ENCODE data around the gene SLC29A3. TPM values are rescaled to one million over a fixed set of nuclear protein-coding genes. Genes with fewer than 3 reads are reported as not detected.

The SLC29A3 gene
- total and polyA plus RNA-seq, 10 of the 15 experiments (the other 5 are each of a cell fraction or from before 2014, with no cell fraction given) = 1.5 to 4.0 (median 2.7) TPM

DNA sequence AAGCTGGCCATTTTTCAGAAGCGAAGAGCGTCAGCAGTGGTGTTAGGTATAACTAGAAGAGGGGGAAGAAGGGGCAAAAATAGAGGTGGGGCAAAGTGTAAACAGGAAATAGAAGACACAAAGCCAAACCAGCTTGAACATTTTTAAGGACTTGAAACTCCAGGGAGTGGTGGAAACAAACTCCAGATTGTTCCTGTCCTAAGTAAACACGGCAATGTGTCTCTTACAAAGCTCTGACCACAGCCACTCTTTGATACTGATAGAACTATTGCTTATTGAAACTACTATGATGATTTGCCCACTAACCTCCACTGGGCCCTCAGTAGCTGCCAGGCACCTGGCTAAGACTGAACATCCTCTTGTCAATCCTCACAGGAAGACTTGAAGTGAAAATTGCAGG lies 56.9 kb downstream of the SLC29A3 start:
- no peak overlapping the region for H3K4me2 ChIP-seq (ENCODE audit: control insufficient read depth, insufficient read depth)
- ChIA-PET CTCF (interaction anchor here (0.8 to 17.5 kb wide), 7 partner anchors 8 to 673 kb away, joined by 3 to 359 read pairs (median 6); partner anchors contain the start of gene SLC29A3), SMC1A (ENCODE audit: uncharacterized antibody, unreplicated experiment) (interaction anchor here (0.8 to 18.0 kb wide), 4 partner anchors 11 to 393 kb away, joined by 3 to 249 read pairs (median 7); partner anchors contain the start of gene SLC29A3), RAD21 (ENCODE audit: unreplicated experiment) (interaction anchor here (1.3 to 7.2 kb wide), 5 partner anchors 9 to 67 kb away, joined by 4 to 77 read pairs (median 4); partner anchors contain the start of gene SLC29A3), POLR2A (interaction anchor here (1.0 to 4.5 kb wide), 5 partner anchors 16 to 321 kb away, joined by 3 to 26 read pairs (median 4); partner anchors contain the start of gene SLC29A3)
- peaks cover 61% of the 10 kb centered on the region for H3K4me1 ChIP-seq (ENCODE audit: control insufficient read depth, insufficient read depth, low read length)
- no peak overlapping the region for H2AFZ ChIP-seq (ENCODE audit: control insufficient read depth, low read depth, low read length)
- no TSS peak for BruUV-seq (replicated peaks)
- no peaks in the 10 kb centered on the region for H4K20me1 ChIP-seq (ENCODE audit: control insufficient read depth, insufficient read depth)
- no peaks in the 10 kb centered on the region for H3K36me3 ChIP-seq (ENCODE audit: control insufficient read depth in 2 of 2, insufficient read depth in 2 of 2, low read length in 1 of 2)
- in situ Hi-C loops (cut with MboI) (no loop called here), intact Hi-C loops (cut with micrococcal nuclease; ENCODE audit: unreplicated experiment) (loop anchor here (5.0 kb wide), 1 partner anchor 671 kb away; no protein-coding TSS in a partner anchor)
- 63% methylated on average over 3 of the region's 3 CpGs for WGBS (ENCODE audit: insufficient coverage, insufficient replicate concordance, low lambda C conversion rate, missing lambda C conversion rate)
- no peak overlapping the region for H3K4me3 ChIP-seq
- no peak for DNase-seq (ENCODE audit: low read depth, low spot score)
- no peaks in the 10 kb centered on the region for H3K79me2 ChIP-seq (ENCODE audit: control insufficient read depth, insufficient read depth, low read length)
- FAIRE-seq = no peak
- no peak overlapping the region for H3K9ac ChIP-seq (ENCODE audit: control insufficient read depth, insufficient read depth, low read length)
- H3K9me3 ChIP-seq (replicated peaks; ENCODE audit: control insufficient read depth, insufficient read depth, low read length) = no peaks in the 10 kb centered on the region
- no peak for ATAC-seq
- H3K27me3 ChIP-seq (replicated peaks in 1 of 2; ENCODE audit: control insufficient read depth in 2 of 2, insufficient read depth in 2 of 2, low read length in 1 of 2) = no peaks in the 10 kb centered on the region
- H3K27ac ChIP-seq (ENCODE audit: control insufficient read depth, insufficient read depth) = no peak overlapping the region
- TF ChIP-seq, protein P1, sequence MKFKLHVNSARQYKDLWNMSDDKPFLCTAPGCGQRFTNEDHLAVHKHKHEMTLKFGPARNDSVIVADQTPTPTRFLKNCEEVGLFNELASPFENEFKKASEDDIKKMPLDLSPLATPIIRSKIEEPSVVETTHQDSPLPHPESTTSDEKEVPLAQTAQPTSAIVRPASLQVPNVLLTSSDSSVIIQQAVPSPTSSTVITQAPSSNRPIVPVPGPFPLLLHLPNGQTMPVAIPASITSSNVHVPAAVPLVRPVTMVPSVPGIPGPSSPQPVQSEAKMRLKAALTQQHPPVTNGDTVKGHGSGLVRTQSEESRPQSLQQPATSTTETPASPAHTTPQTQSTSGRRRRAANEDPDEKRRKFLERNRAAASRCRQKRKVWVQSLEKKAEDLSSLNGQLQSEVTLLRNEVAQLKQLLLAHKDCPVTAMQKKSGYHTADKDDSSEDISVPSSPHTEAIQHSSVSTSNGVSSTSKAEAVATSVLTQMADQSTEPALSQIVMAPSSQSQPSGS (IDR thresholded peaks at IDR 0.05; ENCODE audit: low read length) = no peak
- TF ChIP-seq CHD2 (IDR thresholded peaks at IDR 0.05; ENCODE audit: borderline replicate concordance, low read depth, low read length) (no peak), SRF (IDR thresholded peaks at IDR 0.05; ENCODE audit: low read depth in 2 of 2, low read length in 2 of 2) (no peak), IKZF1 (conservative IDR thresholded peaks at IDR 0.05) (no peak), MYB (IDR thresholded peaks at IDR 0.05; ENCODE audit: borderline replicate concordance, low read depth, low read length) (no peak), EZH2 (IDR thresholded peaks at IDR 0.05; ENCODE audit: borderline replicate concordance, control insufficient read depth, low read depth, low read length) (no peak), ZNF207 (IDR thresholded peaks at IDR 0.05; ENCODE audit: borderline replicate concordance) (no peak), NFIC (IDR thresholded peaks at IDR 0.05; ENCODE audit: low read depth, low read length) (no peak), RB1 (IDR thresholded peaks at IDR 0.05; ENCODE audit: borderline replicate concordance) (no peak)
- TF ChIP-seq, protein P2, sequence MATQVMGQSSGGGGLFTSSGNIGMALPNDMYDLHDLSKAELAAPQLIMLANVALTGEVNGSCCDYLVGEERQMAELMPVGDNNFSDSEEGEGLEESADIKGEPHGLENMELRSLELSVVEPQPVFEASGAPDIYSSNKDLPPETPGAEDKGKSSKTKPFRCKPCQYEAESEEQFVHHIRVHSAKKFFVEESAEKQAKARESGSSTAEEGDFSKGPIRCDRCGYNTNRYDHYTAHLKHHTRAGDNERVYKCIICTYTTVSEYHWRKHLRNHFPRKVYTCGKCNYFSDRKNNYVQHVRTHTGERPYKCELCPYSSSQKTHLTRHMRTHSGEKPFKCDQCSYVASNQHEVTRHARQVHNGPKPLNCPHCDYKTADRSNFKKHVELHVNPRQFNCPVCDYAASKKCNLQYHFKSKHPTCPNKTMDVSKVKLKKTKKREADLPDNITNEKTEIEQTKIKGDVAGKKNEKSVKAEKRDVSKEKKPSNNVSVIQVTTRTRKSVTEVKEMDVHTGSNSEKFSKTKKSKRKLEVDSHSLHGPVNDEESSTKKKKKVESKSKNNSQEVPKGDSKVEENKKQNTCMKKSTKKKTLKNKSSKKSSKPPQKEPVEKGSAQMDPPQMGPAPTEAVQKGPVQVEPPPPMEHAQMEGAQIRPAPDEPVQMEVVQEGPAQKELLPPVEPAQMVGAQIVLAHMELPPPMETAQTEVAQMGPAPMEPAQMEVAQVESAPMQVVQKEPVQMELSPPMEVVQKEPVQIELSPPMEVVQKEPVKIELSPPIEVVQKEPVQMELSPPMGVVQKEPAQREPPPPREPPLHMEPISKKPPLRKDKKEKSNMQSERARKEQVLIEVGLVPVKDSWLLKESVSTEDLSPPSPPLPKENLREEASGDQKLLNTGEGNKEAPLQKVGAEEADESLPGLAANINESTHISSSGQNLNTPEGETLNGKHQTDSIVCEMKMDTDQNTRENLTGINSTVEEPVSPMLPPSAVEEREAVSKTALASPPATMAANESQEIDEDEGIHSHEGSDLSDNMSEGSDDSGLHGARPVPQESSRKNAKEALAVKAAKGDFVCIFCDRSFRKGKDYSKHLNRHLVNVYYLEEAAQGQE (IDR thresholded peaks at IDR 0.05; ENCODE audit: low read depth, low read length) = no peak
- TF ChIP-seq, protein P3, sequence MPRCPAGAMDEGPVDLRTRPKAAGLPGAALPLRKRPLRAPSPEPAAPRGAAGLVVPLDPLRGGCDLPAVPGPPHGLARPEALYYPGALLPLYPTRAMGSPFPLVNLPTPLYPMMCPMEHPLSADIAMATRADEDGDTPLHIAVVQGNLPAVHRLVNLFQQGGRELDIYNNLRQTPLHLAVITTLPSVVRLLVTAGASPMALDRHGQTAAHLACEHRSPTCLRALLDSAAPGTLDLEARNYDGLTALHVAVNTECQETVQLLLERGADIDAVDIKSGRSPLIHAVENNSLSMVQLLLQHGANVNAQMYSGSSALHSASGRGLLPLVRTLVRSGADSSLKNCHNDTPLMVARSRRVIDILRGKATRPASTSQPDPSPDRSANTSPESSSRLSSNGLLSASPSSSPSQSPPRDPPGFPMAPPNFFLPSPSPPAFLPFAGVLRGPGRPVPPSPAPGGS (IDR thresholded peaks at IDR 0.05; ENCODE audit: borderline replicate concordance, insufficient read depth, low read depth, low read length, poor library complexity, severe bottlenecking) = no peak
- TF ChIP-seq, protein P4, sequence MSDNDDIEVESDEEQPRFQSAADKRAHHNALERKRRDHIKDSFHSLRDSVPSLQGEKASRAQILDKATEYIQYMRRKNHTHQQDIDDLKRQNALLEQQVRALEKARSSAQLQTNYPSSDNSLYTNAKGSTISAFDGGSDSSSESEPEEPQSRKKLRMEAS (IDR thresholded peaks at IDR 0.05; ENCODE audit: low read depth, low read length) = no peak
- TF ChIP-seq, protein P5, sequence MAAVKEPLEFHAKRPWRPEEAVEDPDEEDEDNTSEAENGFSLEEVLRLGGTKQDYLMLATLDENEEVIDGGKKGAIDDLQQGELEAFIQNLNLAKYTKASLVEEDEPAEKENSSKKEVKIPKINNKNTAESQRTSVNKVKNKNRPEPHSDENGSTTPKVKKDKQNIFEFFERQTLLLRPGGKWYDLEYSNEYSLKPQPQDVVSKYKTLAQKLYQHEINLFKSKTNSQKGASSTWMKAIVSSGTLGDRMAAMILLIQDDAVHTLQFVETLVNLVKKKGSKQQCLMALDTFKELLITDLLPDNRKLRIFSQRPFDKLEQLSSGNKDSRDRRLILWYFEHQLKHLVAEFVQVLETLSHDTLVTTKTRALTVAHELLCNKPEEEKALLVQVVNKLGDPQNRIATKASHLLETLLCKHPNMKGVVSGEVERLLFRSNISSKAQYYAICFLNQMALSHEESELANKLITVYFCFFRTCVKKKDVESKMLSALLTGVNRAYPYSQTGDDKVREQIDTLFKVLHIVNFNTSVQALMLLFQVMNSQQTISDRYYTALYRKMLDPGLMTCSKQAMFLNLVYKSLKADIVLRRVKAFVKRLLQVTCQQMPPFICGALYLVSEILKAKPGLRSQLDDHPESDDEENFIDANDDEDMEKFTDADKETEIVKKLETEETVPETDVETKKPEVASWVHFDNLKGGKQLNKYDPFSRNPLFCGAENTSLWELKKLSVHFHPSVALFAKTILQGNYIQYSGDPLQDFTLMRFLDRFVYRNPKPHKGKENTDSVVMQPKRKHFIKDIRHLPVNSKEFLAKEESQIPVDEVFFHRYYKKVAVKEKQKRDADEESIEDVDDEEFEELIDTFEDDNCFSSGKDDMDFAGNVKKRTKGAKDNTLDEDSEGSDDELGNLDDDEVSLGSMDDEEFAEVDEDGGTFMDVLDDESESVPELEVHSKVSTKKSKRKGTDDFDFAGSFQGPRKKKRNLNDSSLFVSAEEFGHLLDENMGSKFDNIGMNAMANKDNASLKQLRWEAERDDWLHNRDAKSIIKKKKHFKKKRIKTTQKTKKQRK (IDR thresholded peaks at IDR 0.05; ENCODE audit: low read depth, low read length) = no peak

Data from GM12878 (cell line).